Right lobe of liver (tissue), 4 donors: ENCODE results near the gene MRPL22.

Source experiments
- CTCF ChIP-seq, 4 donors: fragments of 200-600 bp in 3 of 4; fragments of 450-650 bp in 1 of 4; IDR thresholded peaks; one replicate each; pipeline versions ENCODE4 v1.5.1 to v1.8.0; 2016 to 2022; ENCODE audit warnings: antibody characterized with exemption in 4 of 4, mild to moderate bottlenecking in 2 of 4
- POLR2A ChIP-seq: fragments of 450-650 bp; IDR thresholded peaks from one replicate; pipeline ENCODE4 v1.6.1; 2017; ENCODE audit warnings: antibody characterized with exemption, mild to moderate bottlenecking
- donor health status: DM: no; HTN: no; CAD: no.
- donor health status: DM: no; HTN: no; CAD: no.
- donor health status: DM: no; HTN: yes; CAD: no.

GRCh38 chr5:154944716-154945115 is 3.8 kb downstream of the MRPL22 start:
- TF ChIP-seq CTCF (IDR thresholded peaks at IDR 0.05): no peak
- no peak for TF ChIP-seq POLR2A
